Body of pancreas (tissue), 4 donors: ENCODE measurements around the gene PASK.

ENCODE experiments used
- POLR2A ChIP-seq, 3 donors: fragments of 450-650 bp; IDR thresholded peaks; one replicate each; pipeline ENCODE4 v1.6.1; 2016; ENCODE audit warnings: antibody characterized with exemption in 3 of 3, mild to moderate bottlenecking in 2 of 3
- TF ChIP-seq, protein P1 (sequence below), 7 experiments: fragments of 450-650 bp in 4 of 7; fragments of 200-600 bp in 3 of 7; sonication (generic) in 3 of 7; IDR thresholded peaks; one replicate each; pipeline ENCODE4 v1.5.1; 2016 to 2019; ENCODE audit warnings: antibody characterized with exemption in 7 of 7

DNA sequence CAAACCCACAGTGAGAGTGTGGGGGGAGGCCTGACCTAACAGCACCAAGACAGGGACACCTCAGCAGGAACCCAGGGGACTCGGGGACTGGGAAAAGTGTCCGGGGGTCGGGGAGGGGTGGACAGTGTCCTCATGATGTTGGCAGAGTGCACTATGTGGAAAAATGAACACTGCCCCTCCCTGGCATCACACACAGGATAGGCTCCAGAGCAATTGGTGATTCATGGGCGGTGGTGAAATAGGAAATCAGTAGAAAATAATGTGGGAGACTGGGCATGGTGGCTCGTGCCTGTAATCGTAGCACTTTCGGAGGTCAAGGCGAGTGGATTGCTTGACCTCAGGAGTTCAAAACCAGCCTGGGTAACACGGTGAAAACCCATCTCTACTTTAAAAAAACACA, 35.6 kb upstream of the PASK start:
- TF ChIP-seq, protein P1, sequence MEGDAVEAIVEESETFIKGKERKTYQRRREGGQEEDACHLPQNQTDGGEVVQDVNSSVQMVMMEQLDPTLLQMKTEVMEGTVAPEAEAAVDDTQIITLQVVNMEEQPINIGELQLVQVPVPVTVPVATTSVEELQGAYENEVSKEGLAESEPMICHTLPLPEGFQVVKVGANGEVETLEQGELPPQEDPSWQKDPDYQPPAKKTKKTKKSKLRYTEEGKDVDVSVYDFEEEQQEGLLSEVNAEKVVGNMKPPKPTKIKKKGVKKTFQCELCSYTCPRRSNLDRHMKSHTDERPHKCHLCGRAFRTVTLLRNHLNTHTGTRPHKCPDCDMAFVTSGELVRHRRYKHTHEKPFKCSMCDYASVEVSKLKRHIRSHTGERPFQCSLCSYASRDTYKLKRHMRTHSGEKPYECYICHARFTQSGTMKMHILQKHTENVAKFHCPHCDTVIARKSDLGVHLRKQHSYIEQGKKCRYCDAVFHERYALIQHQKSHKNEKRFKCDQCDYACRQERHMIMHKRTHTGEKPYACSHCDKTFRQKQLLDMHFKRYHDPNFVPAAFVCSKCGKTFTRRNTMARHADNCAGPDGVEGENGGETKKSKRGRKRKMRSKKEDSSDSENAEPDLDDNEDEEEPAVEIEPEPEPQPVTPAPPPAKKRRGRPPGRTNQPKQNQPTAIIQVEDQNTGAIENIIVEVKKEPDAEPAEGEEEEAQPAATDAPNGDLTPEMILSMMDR (IDR thresholded peaks at IDR 0.05), result no peak
- no peak for TF ChIP-seq POLR2A (IDR thresholded peaks at IDR 0.05)
